Spinal cord (tissue), 10 donors: Measurements from ENCODE around the gene PDE6G. TPM values are rescaled to one million over a fixed set of nuclear protein-coding genes. Genes with fewer than 3 reads are reported as not detected.

Experiments
- DNase-seq, 6 donors: peaks; one replicate each; pipeline versions ENCODE4 v3.0.0 to v3.0.0-alpha.2; 2013 to 2015; ENCODE audit warnings: low spot score in 6 of 6, low read depth in 4 of 6
- H3K27ac ChIP-seq: one replicate; pipeline ENCODE4 v1.5.1; 2013; ENCODE audit warnings: low read depth, low read length, control low read depth
- H3K27me3 ChIP-seq: one replicate; pipeline ENCODE4 v1.6.1; 2013; ENCODE audit warnings: low read length; ENCODE audit not compliant: control insufficient read depth, insufficient read depth
- H3K36me3 ChIP-seq: one replicate; pipeline ENCODE4 v1.6.1; 2013; ENCODE audit warnings: low read length; ENCODE audit not compliant: control insufficient read depth, insufficient read depth
- H3K4me1 ChIP-seq: one replicate; pipeline ENCODE4 v1.6.1; 2013; ENCODE audit warnings: low read length; ENCODE audit not compliant: control insufficient read depth, insufficient read depth
- H3K4me3 ChIP-seq: one replicate; pipeline ENCODE4 v1.5.1; 2013; ENCODE audit warnings: low read depth, low read length, control low read depth
- H3K9me3 ChIP-seq: one replicate; pipeline ENCODE4 v1.6.1; 2013; ENCODE audit warnings: low read length; ENCODE audit not compliant: control insufficient read depth, insufficient read depth
- WGBS: methylation state at CpG from one replicate; pipeline ENCODE4 v1.1.5; 2013; ENCODE audit warnings: missing lambda C conversion rate; ENCODE audit not compliant: insufficient coverage; 5-methylcytosine and 5-hydroxymethylcytosine counted together
- polyA plus RNA-seq, 2 donors: library from polyadenylated mRNA; unstranded; fragments of 120-200 nt; gene quantifications; one replicate each; pipeline ENCODE4 v1.2.1, GENCODE V29; 2013; ENCODE audit not compliant: insufficient read length in 2 of 2
- total RNA-seq, 2 donors: library from RNA; depleted of rRNA in 1 of 2; stranded (reverse); fragments of 120-200 nt in 1 of 2; fragments of >200 nt in 1 of 2; gene quantifications; one replicate each; pipeline versions ENCODE4 v1.2.3 to v1.2.4, GENCODE V29; 2013 to 2014
- donor health status: healthy.

Gene PDE6G
- total and polyA plus RNA-seq, 4 donors = 1.9 to 3.7 (median 2.0) TPM; not detected in 1

DNA sequence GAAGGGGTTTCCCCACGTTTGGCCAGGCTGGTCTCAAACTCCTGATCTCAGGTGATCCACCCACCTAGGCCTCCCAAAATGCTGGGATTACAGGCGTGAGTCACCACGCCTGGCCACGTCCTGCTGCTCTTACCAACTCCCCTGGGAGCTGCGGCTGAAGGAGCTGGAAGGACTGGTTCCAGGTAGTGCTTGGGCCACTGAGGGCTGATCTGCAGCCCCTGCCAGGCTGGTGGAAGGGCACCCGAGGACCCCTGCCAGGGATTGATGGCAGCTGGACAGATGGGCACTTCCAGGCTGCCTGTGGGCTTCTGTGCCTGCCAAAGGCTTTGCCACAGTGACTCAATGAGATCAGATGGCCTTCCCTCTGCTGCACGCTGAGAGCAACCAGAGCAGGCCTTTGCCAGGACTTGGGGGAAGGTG is 7.7 kb upstream of the PDE6G start:
- 94% methylated on average over 6 of the region's 7 CpGs for WGBS
- no peak for DNase-seq
- no peak overlapping the region for H3K4me3 ChIP-seq
- H3K9me3 ChIP-seq = no peaks in the 10 kb centered on the region
- H3K4me1 ChIP-seq = peaks cover 23% of the 10 kb centered on the region
- peaks cover 29% of the 10 kb centered on the region for H3K36me3 ChIP-seq
- no peaks in the 10 kb centered on the region for H3K27me3 ChIP-seq
- H3K27ac ChIP-seq = no peak overlapping the region

DNA sequence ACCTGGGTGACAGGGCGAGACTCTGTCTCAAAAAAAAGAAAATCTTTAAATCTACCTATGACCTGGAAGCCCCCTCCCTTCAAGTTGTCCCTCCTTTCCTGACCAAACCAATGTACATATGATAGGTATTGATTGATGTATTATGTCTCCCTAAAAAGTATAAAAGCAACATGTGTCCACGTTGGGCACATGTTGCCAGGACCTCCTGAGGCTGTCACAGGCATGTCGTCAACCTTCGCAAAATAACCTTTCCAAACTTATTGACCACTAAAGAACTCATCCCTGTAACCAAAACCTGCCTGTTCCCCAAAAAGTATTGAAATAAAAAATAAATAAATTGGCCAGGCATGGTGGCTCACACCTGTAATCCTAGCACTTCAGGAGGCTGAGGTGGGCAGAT is 5.7 kb upstream of the PDE6G start:
- no peak overlapping the region for H3K27ac ChIP-seq
- H3K27me3 ChIP-seq = no peaks in the 10 kb centered on the region
- H3K4me1 ChIP-seq = peaks cover 13% of the 10 kb centered on the region
- WGBS = 89% methylated on average over 3 of the region's 4 CpGs
- no peak overlapping the region for H3K4me3 ChIP-seq
- no peaks in the 10 kb centered on the region for H3K9me3 ChIP-seq
- peaks cover 16% of the 10 kb centered on the region for H3K36me3 ChIP-seq
- DNase-seq = no peak

DNA sequence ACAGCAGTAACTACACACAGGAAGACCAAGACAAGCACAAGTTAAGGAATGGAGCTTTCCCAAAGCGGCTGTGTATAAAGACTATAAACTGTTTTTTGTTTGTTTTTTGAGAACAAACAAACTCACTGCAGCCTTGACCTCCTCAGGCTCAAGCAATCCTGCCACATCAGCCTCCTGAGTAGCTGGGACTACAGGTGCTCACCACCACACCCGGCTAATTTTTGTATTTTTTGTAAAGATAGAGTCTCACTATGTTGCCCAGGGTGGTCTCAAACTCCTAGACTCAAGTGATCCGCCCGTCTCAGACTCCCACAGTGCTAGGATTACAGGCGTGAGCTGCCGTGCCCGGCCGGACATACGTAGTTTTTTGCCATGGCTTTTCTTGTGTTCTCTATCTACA is 4.1 kb upstream of the PDE6G start:
- 89% methylated on average over 6 of the region's 9 CpGs for WGBS
- H3K27me3 ChIP-seq = no peaks in the 10 kb centered on the region
- H3K9me3 ChIP-seq = no peaks in the 10 kb centered on the region
- no peak for DNase-seq
- H3K36me3 ChIP-seq = peaks cover 15% of the 10 kb centered on the region
- no peak overlapping the region for H3K27ac ChIP-seq
- H3K4me1 ChIP-seq = peaks cover 5% of the 10 kb centered on the region
- no peak overlapping the region for H3K4me3 ChIP-seq

DNA sequence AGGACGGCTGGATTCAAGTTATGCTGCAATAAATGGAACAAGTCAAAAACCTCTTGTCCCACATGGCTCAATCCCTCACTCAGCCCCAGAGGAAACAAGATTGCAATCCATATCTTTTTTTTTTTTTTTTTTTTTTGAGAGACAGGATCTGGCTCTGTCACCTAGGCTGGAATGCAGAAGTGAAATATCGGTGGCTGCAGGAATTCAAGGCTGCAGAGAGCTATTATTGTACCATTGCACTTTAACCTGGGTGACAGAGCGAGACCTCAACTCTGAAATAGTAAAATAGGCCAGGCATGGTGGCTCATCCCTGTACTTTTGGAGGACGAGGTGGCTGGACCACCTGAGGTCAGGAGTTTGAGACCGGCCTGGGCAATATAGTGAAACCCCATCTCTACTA is 2.7 kb upstream of the PDE6G start:
- H3K36me3 ChIP-seq = peaks cover 5% of the 10 kb centered on the region
- H3K4me3 ChIP-seq = no peak overlapping the region
- no peaks in the 10 kb centered on the region for H3K4me1 ChIP-seq
- no peaks in the 10 kb centered on the region for H3K27me3 ChIP-seq
- 78% methylated on average over 4 of the region's 5 CpGs for WGBS
- H3K27ac ChIP-seq = no peak overlapping the region
- DNase-seq = no peak
- no peaks in the 10 kb centered on the region for H3K9me3 ChIP-seq

DNA sequence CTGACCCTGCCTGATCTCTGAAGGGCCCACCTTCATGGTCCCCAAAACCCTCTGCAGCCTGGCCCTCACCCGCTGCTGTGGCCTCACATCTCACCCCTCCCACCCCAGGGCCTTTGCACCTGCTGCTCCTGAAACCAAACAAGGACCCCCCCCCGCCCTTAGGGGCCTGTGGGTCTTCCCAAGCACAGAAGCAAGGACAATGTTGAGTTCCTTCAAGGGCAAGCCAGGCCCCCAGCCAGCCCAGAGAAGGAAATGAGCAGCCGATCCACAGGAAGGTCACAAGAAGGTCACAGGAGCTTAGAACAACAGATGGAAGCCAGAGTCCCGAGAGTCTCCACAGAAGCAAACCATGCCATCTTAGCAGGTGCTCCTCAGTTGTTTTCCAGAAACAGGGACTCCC is 493 bp upstream of the PDE6G start:
- no peak for DNase-seq
- no peaks in the 10 kb centered on the region for H3K9me3 ChIP-seq
- peaks cover 2% of the 10 kb centered on the region for H3K36me3 ChIP-seq
- no peak overlapping the region for H3K27ac ChIP-seq
- H3K27me3 ChIP-seq = peaks cover 11% of the 10 kb centered on the region
- H3K4me3 ChIP-seq = no peak overlapping the region
- WGBS = 51% methylated on average over 3 of the region's 4 CpGs
- H3K4me1 ChIP-seq = peaks cover 6% of the 10 kb centered on the region

DNA sequence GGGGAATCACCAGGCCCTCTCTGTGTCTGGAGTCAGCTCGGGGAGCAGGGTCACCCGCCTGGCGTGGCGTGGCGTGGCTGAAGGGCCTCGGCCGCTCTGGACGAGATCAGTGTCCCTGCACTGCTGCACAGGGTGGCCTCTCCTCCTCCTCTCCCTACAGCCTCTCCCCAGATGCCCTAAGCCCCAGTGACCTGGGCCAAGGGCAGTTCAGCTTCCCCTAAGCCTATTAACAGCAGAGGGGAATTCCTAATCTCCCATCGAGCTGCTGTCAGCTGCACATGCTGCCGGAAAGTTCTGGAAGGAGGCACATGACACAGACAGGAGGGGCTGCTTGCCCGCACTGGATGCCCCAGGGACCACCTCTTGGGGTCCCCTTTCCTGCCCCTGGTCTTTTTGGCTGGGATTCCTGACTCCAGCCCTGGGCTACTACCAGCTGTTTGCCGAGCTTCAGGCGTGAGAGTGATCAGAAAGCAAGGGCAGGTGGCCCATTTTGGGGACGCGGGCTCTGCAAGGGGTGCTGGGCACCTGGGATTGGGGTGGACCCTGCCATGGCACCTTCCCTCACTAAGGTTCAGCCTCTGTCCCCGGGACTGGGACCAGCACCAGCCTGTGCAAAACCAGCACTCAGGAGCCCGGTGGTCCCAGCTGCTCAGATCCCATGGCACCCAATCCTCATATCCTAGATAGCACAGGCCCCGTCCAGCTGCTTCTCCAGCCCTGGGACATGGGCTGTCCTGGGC is 794 bp downstream of the PDE6G start:
- DNase-seq = no peak
- H3K9me3 ChIP-seq = no peaks in the 10 kb centered on the region
- no peak overlapping the region for H3K4me3 ChIP-seq
- H3K36me3 ChIP-seq = peaks cover 2% of the 10 kb centered on the region
- peaks cover 6% of the 10 kb centered on the region for H3K4me1 ChIP-seq
- H3K27ac ChIP-seq = no peak overlapping the region
- WGBS = 84% methylated on average over 18 of the region's 18 CpGs
- peaks cover 16% of the 10 kb centered on the region for H3K27me3 ChIP-seq

DNA sequence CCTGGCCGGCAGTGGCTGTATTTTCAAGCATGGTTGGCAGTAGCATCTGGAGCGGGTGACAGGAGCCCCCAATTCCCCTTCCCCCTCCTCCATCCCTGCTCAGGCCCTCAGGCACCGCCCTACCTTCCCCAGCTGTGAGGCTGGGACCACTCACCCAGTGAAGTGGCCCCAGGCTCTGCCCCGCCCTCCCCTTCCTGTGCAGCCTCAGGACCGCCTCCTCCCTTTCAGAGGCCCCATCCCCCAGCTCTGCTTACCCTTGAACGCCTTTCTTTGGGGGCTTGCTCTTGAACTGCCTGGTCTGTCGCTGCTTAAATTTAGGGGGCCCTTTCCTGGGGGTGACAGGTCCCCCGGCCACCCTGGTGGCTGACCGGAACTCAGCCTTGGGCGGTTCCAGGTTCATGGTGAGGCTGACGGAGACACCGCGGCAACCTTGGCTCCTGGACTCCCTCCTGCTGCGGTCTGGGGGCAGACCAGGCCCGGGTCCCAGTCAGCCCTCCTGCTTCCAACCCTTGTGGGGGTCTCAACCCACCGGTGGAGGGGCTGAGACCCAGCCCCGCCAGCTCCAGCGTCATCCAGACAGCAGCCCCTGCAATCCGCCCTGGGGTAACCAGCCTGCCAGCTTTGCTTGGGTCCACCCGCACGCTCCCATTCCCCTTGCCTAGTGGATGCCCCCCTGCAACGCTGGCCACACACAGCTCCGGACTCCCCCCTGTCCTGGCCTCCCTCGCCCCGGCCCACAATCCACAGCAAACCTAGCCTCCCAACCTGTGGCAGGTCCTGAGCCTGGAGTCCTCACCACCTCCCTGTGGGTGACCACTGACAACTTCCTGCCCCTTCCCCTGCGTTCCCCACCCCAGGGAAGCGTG is 3.2 kb downstream of the PDE6G start:
- peaks cover 8% of the 10 kb centered on the region for H3K4me1 ChIP-seq
- no peak for DNase-seq
- H3K27me3 ChIP-seq = peaks cover 37% of the 10 kb centered on the region
- WGBS = 20% methylated on average over 25 of the region's 27 CpGs
- no peak overlapping the region for H3K27ac ChIP-seq
- no peak overlapping the region for H3K4me3 ChIP-seq
- peaks cover 2% of the 10 kb centered on the region for H3K36me3 ChIP-seq
- peaks cover 3% of the 10 kb centered on the region for H3K9me3 ChIP-seq

DNA sequence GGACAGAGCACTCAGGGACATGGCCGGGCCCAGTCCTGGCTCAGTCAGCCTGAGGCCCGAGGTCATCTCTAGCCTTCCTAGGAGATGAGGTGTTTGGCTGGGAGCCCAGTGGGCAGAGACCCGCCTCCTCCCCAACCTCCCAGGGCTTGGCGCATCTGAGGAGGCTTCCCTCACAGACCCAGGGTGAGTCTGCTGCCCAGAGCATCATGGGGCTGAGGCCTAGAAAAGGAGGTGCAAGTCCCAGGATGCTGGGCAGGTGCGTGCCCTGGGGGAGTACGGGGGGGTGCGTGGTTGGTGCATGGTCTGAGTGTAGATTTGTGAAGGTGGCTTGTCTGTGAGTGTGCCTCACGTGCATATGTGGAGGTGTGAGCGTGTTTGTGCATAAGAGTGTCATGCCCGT is 4.7 kb downstream of the PDE6G start:
- no peak for DNase-seq
- 82% methylated on average over 8 of the region's 10 CpGs for WGBS
- no peak overlapping the region for H3K27ac ChIP-seq
- peaks cover 47% of the 10 kb centered on the region for H3K27me3 ChIP-seq
- peaks cover 3% of the 10 kb centered on the region for H3K9me3 ChIP-seq
- H3K36me3 ChIP-seq = peaks cover 2% of the 10 kb centered on the region
- no peak overlapping the region for H3K4me3 ChIP-seq
- H3K4me1 ChIP-seq = peaks cover 8% of the 10 kb centered on the region

DNA sequence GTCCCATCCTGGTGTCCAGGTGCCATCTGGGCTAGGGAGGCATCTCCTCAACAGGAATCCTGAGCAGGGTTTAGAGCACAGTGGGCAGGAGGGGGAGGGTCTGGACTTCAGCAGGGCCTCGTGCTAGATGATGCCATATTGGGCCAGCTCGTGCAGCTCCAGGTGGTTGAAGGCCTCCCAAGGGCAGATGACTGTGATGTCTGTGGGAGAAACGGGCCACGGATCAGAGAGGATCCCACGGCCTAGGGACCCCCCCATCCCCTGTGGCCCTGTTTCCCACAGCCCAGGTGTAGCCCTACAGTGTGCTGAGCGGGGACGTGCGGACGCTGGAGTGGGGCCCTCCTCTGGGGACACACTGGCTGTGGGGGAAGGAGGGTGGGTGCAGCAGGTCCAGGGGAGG is 5.4 kb downstream of the PDE6G start:
- no peak for DNase-seq
- 62% methylated on average over 3 of the region's 9 CpGs for WGBS
- Histone ChIP-seq H3K4me3 (no peak overlapping the region), H3K27me3 (peaks cover 47% of the 10 kb centered on the region), H3K36me3 (peaks cover 2% of the 10 kb centered on the region), H3K4me1 (peaks cover 8% of the 10 kb centered on the region), H3K9me3 (peaks cover 3% of the 10 kb centered on the region), H3K27ac (no peak overlapping the region)

DNA sequence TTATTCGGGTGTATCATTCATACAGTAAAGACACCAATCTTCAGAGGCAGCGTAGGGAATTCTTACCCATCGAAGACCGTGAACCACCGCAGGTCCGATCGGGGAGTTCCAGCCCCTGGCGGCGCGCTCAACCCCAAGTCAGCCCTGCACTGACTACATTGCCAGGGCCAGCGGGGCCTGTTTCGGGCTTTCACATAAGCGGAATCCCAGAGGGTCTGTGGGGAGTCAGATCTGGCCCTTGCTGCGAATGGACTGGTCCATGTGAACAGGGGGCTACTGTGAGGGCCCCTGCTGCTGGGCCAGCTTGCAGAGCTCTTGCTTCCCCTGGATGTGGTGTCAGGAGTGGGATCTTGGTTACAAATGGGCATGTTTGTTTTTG is 7.6 kb downstream of the PDE6G start:
- H3K4me3 ChIP-seq = no peak overlapping the region
- WGBS = 70% methylated on average over 8 of the region's 14 CpGs
- H3K4me1 ChIP-seq = peaks cover 8% of the 10 kb centered on the region
- H3K9me3 ChIP-seq = peaks cover 3% of the 10 kb centered on the region
- DNase-seq = no peak
- H3K27ac ChIP-seq = no peak overlapping the region
- H3K36me3 ChIP-seq = peaks cover 14% of the 10 kb centered on the region
- H3K27me3 ChIP-seq = peaks cover 45% of the 10 kb centered on the region
